ENCODE data around the gene MEGF6.

MEGF6 gene

GRCh38 chr1:3593745-3594144 lies 17.6 kb downstream of the MEGF6 start:
- DNase-seq (ENCODE audit: extremely low read depth, low read depth), result no peak
- no peak for TF ChIP-seq CTCF (IDR thresholded peaks at IDR 0.05; ENCODE audit: low read depth, low read length)

DNA sequence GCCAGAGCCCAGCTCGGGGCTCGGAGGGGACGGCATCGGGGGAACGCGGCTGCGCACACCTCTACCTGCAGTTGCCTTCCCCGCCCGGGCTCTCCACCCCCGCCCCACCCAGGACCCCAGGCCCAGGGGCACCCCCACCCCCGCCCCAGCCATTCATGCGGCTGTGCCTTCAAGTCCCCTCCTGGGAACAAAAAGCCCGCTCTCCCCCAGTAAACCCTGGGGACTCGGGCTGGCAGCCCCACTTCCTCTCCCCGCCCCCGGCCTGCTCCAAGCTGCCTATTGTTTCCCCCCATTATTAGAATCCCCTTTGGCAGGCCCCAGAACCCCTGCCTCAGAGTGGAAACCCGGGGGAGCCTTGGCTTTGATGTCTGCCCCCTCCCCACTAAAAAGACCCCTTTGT lies 18.0 kb downstream of the MEGF6 start:
- DNase-seq (ENCODE audit: extremely low read depth, low read depth), result no peak
- no peak for TF ChIP-seq CTCF (IDR thresholded peaks at IDR 0.05; ENCODE audit: low read depth, low read length)

- DNase-seq (ENCODE audit: extremely low read depth, low read depth), result no peak
- TF ChIP-seq CTCF (IDR thresholded peaks at IDR 0.05; ENCODE audit: low read depth, low read length), result no peak
Measured at GRCh38 chr1:3590951-3591865, 20.1 kb downstream of the MEGF6 start.

DNA sequence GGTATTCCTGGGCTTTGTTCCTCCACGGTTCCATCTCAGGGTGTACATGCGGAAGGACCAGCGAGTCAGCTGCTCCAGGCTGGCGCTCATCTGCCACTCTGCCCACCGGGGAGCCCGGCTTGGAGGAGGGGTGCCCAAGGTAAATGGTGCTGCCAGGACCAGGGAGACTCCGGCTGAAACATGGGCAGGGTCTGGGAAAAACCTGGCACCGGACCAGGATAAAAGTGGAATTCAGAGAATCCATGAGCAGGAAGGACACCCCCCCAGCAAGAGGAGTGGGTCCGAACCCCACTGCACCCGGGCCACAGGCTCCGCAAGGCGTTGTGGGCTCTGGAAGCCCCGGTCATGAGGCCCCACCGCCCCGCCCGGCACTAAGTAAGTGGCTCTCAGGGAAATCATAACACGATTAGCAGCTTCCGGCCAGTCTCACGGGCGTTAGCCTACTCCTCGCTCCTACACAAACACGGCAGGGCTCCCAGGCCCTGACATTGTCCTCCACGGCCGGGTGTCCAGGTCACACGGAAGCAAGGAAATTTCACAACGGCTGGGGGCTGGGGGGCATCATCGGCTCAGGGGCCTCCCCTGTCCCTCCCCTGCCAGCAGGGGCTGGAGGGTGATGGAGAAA lies 21.1 kb downstream of the MEGF6 start:
- no peak for TF ChIP-seq CTCF (IDR thresholded peaks at IDR 0.05; ENCODE audit: low read depth, low read length)

GRCh38 chr1:3588395-3588794 lies 22.9 kb downstream of the MEGF6 start:
- no peak for TF ChIP-seq CTCF (IDR thresholded peaks at IDR 0.05; ENCODE audit: low read depth, low read length)
- DNase-seq (ENCODE audit: extremely low read depth, low read depth), result no peak

More for the DNA sequence above, 21.1 kb downstream of the MEGF6 start:
- DNase-seq (ENCODE audit: extremely low read depth, low read depth), result no peak

- DNase-seq (ENCODE audit: extremely low read depth, low read depth), result no peak
- TF ChIP-seq CTCF (IDR thresholded peaks at IDR 0.05; ENCODE audit: low read depth, low read length), result no peak
Measured at GRCh38 chr1:3586986-3587759, 24.1 kb downstream of the MEGF6 start.
